Esophagus squamous epithelium (tissue), 5 donors: Measurements from ENCODE around the gene ZNF808. TPM values are rescaled to one million over a fixed set of nuclear protein-coding genes. Genes with fewer than 3 reads are reported as not detected.
"Not testable (repeated sequence)": the region's sequence is repeated elsewhere in the genome, so short reads cannot be mapped to it uniquely, and the experiment has no call there.

ENCODE experiments used
- DNase-seq: peaks from one replicate; lab custom pipeline; 2025; lab: John Stamatoyannopoulos, UW
- H3K27ac ChIP-seq, 4 donors: fragments of 200-600 bp; sonication (generic); one replicate each; pipeline ENCODE4 v1.5.1; 2016 to 2019; ENCODE audit warnings: mild to moderate bottlenecking in 1 of 4
- H3K27me3 ChIP-seq, 4 donors: fragments of 200-600 bp; sonication (generic); 1 replicate in 3 of 4; 2 replicates in 1 of 4; pipeline versions ENCODE4 v1.5.1 to v1.6.0; 2017 to 2021; ENCODE audit warnings: antibody characterized with exemption in 1 of 4
- H3K36me3 ChIP-seq, 3 donors: fragments of 200-600 bp; sonication (generic); one replicate each; pipeline ENCODE4 v1.5.1; 2016 to 2019
- H3K4me1 ChIP-seq, 3 donors: fragments of 200-600 bp; sonication (generic); one replicate each; pipeline ENCODE4 v1.5.1; 2017 to 2019
- H3K4me3 ChIP-seq, 4 donors: fragments of 200-600 bp; sonication (generic); 1 replicate in 3 of 4; 2 replicates in 1 of 4; pipeline ENCODE4 v1.5.1; 2016 to 2019; ENCODE audit warnings: mild to moderate bottlenecking in 2 of 4, moderate library complexity in 1 of 4
- H3K9me3 ChIP-seq, 3 donors: fragments of 200-600 bp; sonication (generic); one replicate each; pipeline ENCODE4 v1.5.1; 2016 to 2019
- POLR2A ChIP-seq, 4 donors: fragments of 450-650 bp; IDR thresholded peaks; one replicate each; pipeline ENCODE4 v1.6.1; 2017; ENCODE audit warnings: antibody characterized with exemption in 4 of 4, mild to moderate bottlenecking in 4 of 4, moderate library complexity in 3 of 4
- WGBS, 2 donors: methylation state at CpG; one replicate each; pipeline ENCODE4 v1.1.5; 2018; 5-methylcytosine and 5-hydroxymethylcytosine counted together
- intact Hi-C: fragments of 100-400 bp; cut with DNase I; formaldehyde crosslinking; loops from one replicate; pipeline ENCODE4 v1.15.0; 2022
- total RNA-seq, 4 donors: library from RNA; depleted of rRNA; stranded (reverse); fragments of >200 nt; gene quantifications; one replicate each; pipeline ENCODE4 v1.1.0, GENCODE V29; 2016
- TF ChIP-seq, protein P1 (sequence below), 6 experiments: fragments of 450-650 bp in 4 of 6; fragments of 200-600 bp in 2 of 6; sonication (generic) in 2 of 6; IDR thresholded peaks; one replicate each; pipeline ENCODE4 v1.5.1; 2016 to 2019; ENCODE audit warnings: antibody characterized with exemption in 6 of 6, mild to moderate bottlenecking in 4 of 6, moderate library complexity in 4 of 6
- donor health status: DM: yes; HTN: yes; CAD: no.

The ZNF808 gene
- total RNA-seq, 4 donors from 2014 or later: 6.7 to 17.0 (median 7.6) TPM

GRCh38 chr19:52599241-52599640 lies 71.8 kb downstream of the ZNF808 start:
- 70 to 77% methylated on average over 3 of the region's 3 CpGs for WGBS, 2 donors
- TF ChIP-seq POLR2A (IDR thresholded peaks at IDR 0.05): no peak
- TF ChIP-seq, protein P1, sequence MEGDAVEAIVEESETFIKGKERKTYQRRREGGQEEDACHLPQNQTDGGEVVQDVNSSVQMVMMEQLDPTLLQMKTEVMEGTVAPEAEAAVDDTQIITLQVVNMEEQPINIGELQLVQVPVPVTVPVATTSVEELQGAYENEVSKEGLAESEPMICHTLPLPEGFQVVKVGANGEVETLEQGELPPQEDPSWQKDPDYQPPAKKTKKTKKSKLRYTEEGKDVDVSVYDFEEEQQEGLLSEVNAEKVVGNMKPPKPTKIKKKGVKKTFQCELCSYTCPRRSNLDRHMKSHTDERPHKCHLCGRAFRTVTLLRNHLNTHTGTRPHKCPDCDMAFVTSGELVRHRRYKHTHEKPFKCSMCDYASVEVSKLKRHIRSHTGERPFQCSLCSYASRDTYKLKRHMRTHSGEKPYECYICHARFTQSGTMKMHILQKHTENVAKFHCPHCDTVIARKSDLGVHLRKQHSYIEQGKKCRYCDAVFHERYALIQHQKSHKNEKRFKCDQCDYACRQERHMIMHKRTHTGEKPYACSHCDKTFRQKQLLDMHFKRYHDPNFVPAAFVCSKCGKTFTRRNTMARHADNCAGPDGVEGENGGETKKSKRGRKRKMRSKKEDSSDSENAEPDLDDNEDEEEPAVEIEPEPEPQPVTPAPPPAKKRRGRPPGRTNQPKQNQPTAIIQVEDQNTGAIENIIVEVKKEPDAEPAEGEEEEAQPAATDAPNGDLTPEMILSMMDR (IDR thresholded peaks at IDR 0.05): no peak
- no peak overlapping the region for H3K27ac ChIP-seq
- intact Hi-C loops: no loop called here
- peaks cover 0 to 38% (median 10%) of the 10 kb centered on the region in 3 donors for H3K9me3 ChIP-seq
- peaks cover 6 to 29% (median 12%) of the 10 kb centered on the region in 3 donors for H3K4me1 ChIP-seq
- DNase-seq: no peak
- H3K36me3 ChIP-seq: peaks cover 0 to 28% (median 0%) of the 10 kb centered on the region in 3 donors
- H3K4me3 ChIP-seq: no peak overlapping the region
- H3K27me3 ChIP-seq: no peaks in the 10 kb centered on the region

GRCh38 chr19:52600639-52601024 lies 73.2 kb downstream of the ZNF808 start:
- no peak for TF ChIP-seq POLR2A (IDR thresholded peaks at IDR 0.05)
- TF ChIP-seq, protein P1 (IDR thresholded peaks at IDR 0.05): no peak
- intact Hi-C loops: no loop called here
- Histone ChIP-seq H3K36me3 (peaks cover 0 to 14% (median 0%) of the 10 kb centered on the region in 3 donors), H3K4me1 (peaks cover 6 to 29% (median 12%) of the 10 kb centered on the region in 3 donors), H3K9me3 (peaks cover 0 to 37% (median 6%) of the 10 kb centered on the region in 3 donors), H3K4me3 (peak overlapping the region; percentile 40 to 81 (median 66)), H3K27me3 (no peaks in the 10 kb centered on the region), H3K27ac (peak overlapping the region; percentile 69 to 88 (median 80))
- WGBS, 2 donors: 2 to 9% methylated on average over 7 to 8 of the region's 15 CpGs
- no peak for DNase-seq

DNA sequence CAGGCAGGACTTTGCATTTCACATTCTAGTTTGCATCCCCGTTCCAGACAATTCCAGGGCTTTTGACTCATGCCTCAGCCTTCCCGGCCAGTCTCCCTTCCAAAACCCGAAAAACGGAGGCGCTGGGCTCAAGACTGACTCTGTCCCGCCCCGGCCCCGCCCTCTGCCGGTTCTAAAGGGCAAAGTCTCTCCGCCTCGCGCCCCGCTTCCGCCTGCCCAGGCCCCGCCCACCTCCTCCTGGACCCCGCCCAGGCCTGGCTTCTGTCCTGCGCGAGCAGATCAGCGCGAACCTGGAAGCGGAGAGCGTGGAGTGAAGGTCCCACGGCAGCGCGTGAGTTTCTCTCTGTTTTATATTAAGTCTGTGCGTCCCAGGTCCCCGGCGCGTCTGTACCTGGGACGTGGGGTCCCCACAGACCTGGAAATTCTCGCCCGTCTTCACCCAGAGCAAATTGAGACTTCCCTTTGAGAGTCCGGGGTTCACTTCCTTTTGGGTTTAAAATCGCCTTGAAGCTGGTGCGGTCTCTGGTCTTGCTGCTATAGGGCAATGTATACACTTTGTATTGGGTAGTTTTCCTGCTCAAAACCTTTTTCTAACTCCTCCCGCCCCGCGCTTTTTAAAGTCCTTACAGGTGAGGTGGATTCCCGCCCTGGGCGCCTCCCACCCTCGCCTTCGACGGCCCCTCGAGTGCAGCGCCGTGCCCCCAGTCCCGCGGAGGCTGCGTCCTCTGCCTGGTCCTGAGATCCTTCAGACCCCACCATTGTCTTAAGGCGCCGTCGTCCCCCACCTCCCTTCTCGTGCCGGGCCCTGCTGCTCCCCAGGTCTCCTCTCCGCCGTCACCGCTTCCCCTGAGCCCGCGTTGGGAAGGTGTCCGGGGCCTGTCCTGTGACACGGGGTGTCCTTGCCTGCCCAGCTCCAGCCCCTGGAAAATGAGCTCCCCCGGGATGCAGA lies 73.8 kb downstream of the ZNF808 start:
- WGBS, 2 donors: 0 to 2% methylated on average over 28 to 35 of the region's 62 CpGs
- TF ChIP-seq, protein P1 (IDR thresholded peaks at IDR 0.05): peak in 5 of 6 experiments; percentile 10 to 51 (median 34)
- TF ChIP-seq POLR2A (IDR thresholded peaks at IDR 0.05): peak in 1 of 4 donors; percentile 35
- peak; percentile 59 for DNase-seq
- Histone ChIP-seq H3K27me3 (no peaks in the 10 kb centered on the region), H3K27ac (peak overlapping the region; percentile 69 to 88 (median 80)), H3K36me3 (peaks cover 0 to 8% (median 0%) of the 10 kb centered on the region in 3 donors), H3K4me1 (peaks cover 6 to 29% (median 12%) of the 10 kb centered on the region in 3 donors), H3K9me3 (peaks cover 0 to 38% (median 6%) of the 10 kb centered on the region in 3 donors), H3K4me3 (peak overlapping the region; percentile 40 to 81 (median 66))
- intact Hi-C loops: no loop called here

DNA sequence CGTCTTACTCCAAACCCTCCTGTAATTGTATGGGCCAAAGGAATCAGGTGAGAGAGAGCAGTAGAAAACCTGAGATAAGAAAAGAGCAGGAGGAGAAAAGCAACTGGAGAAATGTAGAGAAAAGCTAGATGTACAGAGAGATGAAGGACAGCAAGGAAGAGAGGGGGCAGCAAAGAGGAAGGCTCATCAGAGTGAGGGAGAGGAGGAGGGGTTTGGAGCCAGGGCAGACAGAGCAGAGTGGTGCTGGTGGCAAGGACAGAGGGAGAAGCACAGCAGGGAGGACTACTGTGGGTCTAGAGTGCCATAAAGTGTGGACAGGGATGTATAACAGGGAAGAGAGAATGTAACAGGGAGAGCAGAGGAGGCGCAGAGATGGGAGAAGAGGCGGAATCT lies 74.5 kb downstream of the ZNF808 start:
- H3K4me1 ChIP-seq: peaks cover 6 to 29% (median 12%) of the 10 kb centered on the region in 3 donors
- DNase-seq, H3K27me3 ChIP-seq, intact Hi-C loops, H3K36me3 ChIP-seq: not testable (repeated sequence)
- WGBS, 2 donors: 45 to 94% methylated on average over 2 to 3 of the region's 3 CpGs
- peak overlapping the region; percentile 40 to 81 (median 66) for H3K4me3 ChIP-seq
- peaks cover 0 to 40% (median 6%) of the 10 kb centered on the region in 3 donors for H3K9me3 ChIP-seq
- H3K27ac ChIP-seq: peak overlapping the region; percentile 69 to 88 (median 80)

- DNase-seq: no peak
- H3K4me3 ChIP-seq: no peak overlapping the region
- no peaks in the 10 kb centered on the region for H3K36me3 ChIP-seq
- H3K4me1 ChIP-seq: peaks cover 6 to 29% (median 12%) of the 10 kb centered on the region in 3 donors
- peak overlapping the region in 1 of 4 donors; percentile 88 for H3K27ac ChIP-seq
- no peak for TF ChIP-seq POLR2A (IDR thresholded peaks at IDR 0.05)
- TF ChIP-seq, protein P1 (IDR thresholded peaks at IDR 0.05): no peak
- intact Hi-C loops: no loop called here
- no peaks in the 10 kb centered on the region for H3K27me3 ChIP-seq
- 63 to 69% methylated on average over 2 of the region's 2 CpGs for WGBS, 2 donors
- peaks cover 0 to 40% (median 0%) of the 10 kb centered on the region in 3 donors for H3K9me3 ChIP-seq
These were observed 75.5 kb downstream of the ZNF808 start for GRCh38 chr19:52602941-52603340.
